ENCODE data around the gene PECR. TPM values are rescaled to one million over a fixed set of nuclear protein-coding genes. Genes with fewer than 3 reads are reported as not detected.

Gene PECR
- total RNA-seq, 4 donors from 2014 or later = 11.1 to 15.6 (median 11.9) TPM

GRCh38 chr2:216008387-216008786, 73.2 kb downstream of the PECR start:
- H3K9me3 ChIP-seq = no peaks in the 10 kb centered on the region
- H3K4me3 ChIP-seq = no peak overlapping the region
- H3K4me1 ChIP-seq = peaks cover 20% of the 10 kb centered on the region
- no peak overlapping the region for H3K27ac ChIP-seq
- no peaks in the 10 kb centered on the region for H3K27me3 ChIP-seq
- H3K36me3 ChIP-seq = no peaks in the 10 kb centered on the region
- TF ChIP-seq EP300 (IDR thresholded peaks at IDR 0.05) (no peak), CTCF (IDR thresholded peaks at IDR 0.05) (no peak), POLR2AphosphoS5 (IDR thresholded peaks at IDR 0.05) (no peak), POLR2A (IDR thresholded peaks at IDR 0.05) (no peak)
- DNase-seq (ENCODE audit: low spot score in 2 of 2) = no peak
- 84% methylated on average over 3 of the region's 3 CpGs for WGBS

GRCh38 chr2:216006164-216006663, 75.4 kb downstream of the PECR start:
- Histone ChIP-seq H3K27ac (peak overlapping the region; percentile 6), H3K4me1 (peaks cover 26% of the 10 kb centered on the region), H3K4me3 (no peak overlapping the region), H3K9me3 (no peaks in the 10 kb centered on the region), H3K27me3 (no peaks in the 10 kb centered on the region), H3K36me3 (no peaks in the 10 kb centered on the region)
- WGBS = 18% methylated on average over 10 of the region's 10 CpGs
- TF ChIP-seq POLR2A (IDR thresholded peaks at IDR 0.05) = no peak
- TF ChIP-seq CTCF (IDR thresholded peaks at IDR 0.05) = no peak
- no peak for TF ChIP-seq EP300 (IDR thresholded peaks at IDR 0.05)
- TF ChIP-seq POLR2AphosphoS5 (IDR thresholded peaks at IDR 0.05) = no peak
- DNase-seq (ENCODE audit: low spot score in 2 of 2) = no peak

GRCh38 chr2:216004697-216005283, 76.8 kb downstream of the PECR start:
- Histone ChIP-seq H3K27ac (no peak overlapping the region), H3K4me3 (no peak overlapping the region), H3K4me1 (peaks cover 27% of the 10 kb centered on the region), H3K9me3 (no peaks in the 10 kb centered on the region), H3K27me3 (no peaks in the 10 kb centered on the region), H3K36me3 (no peaks in the 10 kb centered on the region)
- TF ChIP-seq CTCF (IDR thresholded peaks at IDR 0.05) (no peak), EP300 (IDR thresholded peaks at IDR 0.05) (no peak), POLR2A (IDR thresholded peaks at IDR 0.05) (no peak), POLR2AphosphoS5 (IDR thresholded peaks at IDR 0.05) (no peak)
- no peak for DNase-seq (ENCODE audit: low spot score in 2 of 2)
- 88% methylated on average over 3 of the region's 3 CpGs for WGBS

- no peak overlapping the region for H3K4me3 ChIP-seq
- DNase-seq (ENCODE audit: low spot score in 2 of 2) = no peak
- H3K9me3 ChIP-seq = no peaks in the 10 kb centered on the region
- whole genome bisulfite sequencing = 91% methylated on average over 6 of the region's 6 CpGs
- no peaks in the 10 kb centered on the region for H3K36me3 ChIP-seq
- H3K27me3 ChIP-seq = no peaks in the 10 kb centered on the region
- TF ChIP-seq EP300 (IDR thresholded peaks at IDR 0.05) (no peak), POLR2A (IDR thresholded peaks at IDR 0.05) (no peak), POLR2AphosphoS5 (IDR thresholded peaks at IDR 0.05) (no peak), CTCF (IDR thresholded peaks at IDR 0.05) (no peak)
- H3K4me1 ChIP-seq = peaks cover 27% of the 10 kb centered on the region
- no peak overlapping the region for H3K27ac ChIP-seq
Observed at GRCh38 chr2:216003876-216004696, 77.5 kb downstream of the PECR start.

- 87% methylated on average over 2 of the region's 2 CpGs for WGBS
- no peak for TF ChIP-seq POLR2A (IDR thresholded peaks at IDR 0.05)
- no peak for TF ChIP-seq EP300 (IDR thresholded peaks at IDR 0.05)
- no peak for TF ChIP-seq POLR2AphosphoS5 (IDR thresholded peaks at IDR 0.05)
- TF ChIP-seq CTCF (IDR thresholded peaks at IDR 0.05) = no peak
- no peak for DNase-seq (ENCODE audit: low spot score in 2 of 2)
- Histone ChIP-seq H3K4me3 (no peak overlapping the region), H3K9me3 (no peaks in the 10 kb centered on the region), H3K27ac (no peak overlapping the region), H3K27me3 (no peaks in the 10 kb centered on the region), H3K36me3 (no peaks in the 10 kb centered on the region), H3K4me1 (peaks cover 27% of the 10 kb centered on the region)
Observed at GRCh38 chr2:216002693-216003092, 78.9 kb downstream of the PECR start.

Measured in suprapubic skin (tissue), 4 donors.